ENCODE data around the gene CLPTM1L.

GRCh38 chr5:1304033-1304432, 40.9 kb downstream of the CLPTM1L start:
- no peak for TF ChIP-seq POLR2AphosphoS5 (IDR thresholded peaks at IDR 0.05; ENCODE audit: borderline replicate concordance, low read depth, low read length)
- no peak for TF ChIP-seq EZH2 (IDR thresholded peaks at IDR 0.05)
